ENCODE measurements around the gene HARBI1.
"Not testable (repeated sequence)": the region's sequence is repeated elsewhere in the genome, so short reads cannot be mapped to it uniquely, and the experiment has no call there.

The HARBI1 gene

GRCh38 chr11:46597155-46597554, 19.9 kb downstream of the HARBI1 start:
- DNase-seq (ENCODE audit: low read depth in 2 of 2) = no peak

GRCh38 chr11:46594785-46595184, 22.2 kb downstream of the HARBI1 start:
- no peak for DNase-seq (ENCODE audit: low read depth in 2 of 2)

GRCh38 chr11:46594374-46594700, 22.7 kb downstream of the HARBI1 start:
- DNase-seq (ENCODE audit: low read depth in 2 of 2) = no peak

GRCh38 chr11:46593550-46594373, 23.3 kb downstream of the HARBI1 start, which contains the start of gene AMBRA1:
Gene AMBRA1 (minus strand): TSS chr11:46594023. CDS start chr11:46548380, 45,643 bp downstream.
- peak; percentile 40 to 56 for DNase-seq (ENCODE audit: low read depth in 2 of 2)

GRCh38 chr11:46590740-46591605, 26.1 kb downstream of the HARBI1 start:
- no peak for DNase-seq (ENCODE audit: low read depth in 2 of 2)

- no peak for DNase-seq (ENCODE audit: low read depth in 2 of 2)
Measured at GRCh38 chr11:46588915-46589314, 28.1 kb downstream of the HARBI1 start.

GRCh38 chr11:46588131-46588530, 28.9 kb downstream of the HARBI1 start:
- DNase-seq (ENCODE audit: low read depth in 2 of 2) = no peak

GRCh38 chr11:46583513-46583912, 33.5 kb downstream of the HARBI1 start:
- not testable (repeated sequence) for DNase-seq (ENCODE audit: low read depth in 2 of 2)

- no peak for DNase-seq (ENCODE audit: low read depth in 2 of 2)
Measured at GRCh38 chr11:46582588-46582987, 34.4 kb downstream of the HARBI1 start.

- DNase-seq (ENCODE audit: low read depth in 2 of 2) = no peak
Measured at GRCh38 chr11:46577058-46577457, 40.0 kb downstream of the HARBI1 start.

GRCh38 chr11:46574656-46575055, 42.4 kb downstream of the HARBI1 start:
- no peak for DNase-seq (ENCODE audit: low read depth in 2 of 2)

- no peak for DNase-seq (ENCODE audit: low read depth in 2 of 2)
Measured at GRCh38 chr11:46570790-46571398, 46.1 kb downstream of the HARBI1 start.

GRCh38 chr11:46565232-46565840, 51.7 kb downstream of the HARBI1 start:
- DNase-seq (ENCODE audit: low read depth in 2 of 2) = no peak

GRCh38 chr11:46564459-46564858, 52.6 kb downstream of the HARBI1 start:
- DNase-seq (ENCODE audit: low read depth in 2 of 2) = no peak

- DNase-seq (ENCODE audit: low read depth in 2 of 2) = no peak
Measured at GRCh38 chr11:46562527-46562926, 54.5 kb downstream of the HARBI1 start.

- DNase-seq (ENCODE audit: low read depth in 2 of 2) = no peak
Measured at GRCh38 chr11:46560300-46560991, 56.6 kb downstream of the HARBI1 start.

- DNase-seq (ENCODE audit: low read depth in 2 of 2) = no peak
Measured at GRCh38 chr11:46559815-46560214, 57.2 kb downstream of the HARBI1 start.

- DNase-seq (ENCODE audit: low read depth in 2 of 2) = no peak
Measured at GRCh38 chr11:46557684-46558151, 59.3 kb downstream of the HARBI1 start.

- no peak for DNase-seq (ENCODE audit: low read depth in 2 of 2)
Measured at GRCh38 chr11:46555267-46556054, 61.6 kb downstream of the HARBI1 start.

Measured in stimulated activated CD8-positive, alpha-beta memory T cell treated with anti-CD3 and anti-CD28 coated beads, Interleukin-2, amount 100 ng/mL, for 1 hour (primary cell).